Adrenal gland (tissue), 12 donors: ENCODE measurements around the gene NOX3. TPM values are rescaled to one million over a fixed set of nuclear protein-coding genes. Genes with fewer than 3 reads are reported as not detected.

Experiments used
- DNase-seq, 7 donors: peaks; one replicate each; pipeline ENCODE4 v3.0.0-alpha.2; 2019 to 2020
- H3K27ac ChIP-seq, 5 donors: fragments of 200-600 bp; sonication (generic) in 4 of 5; 1 replicate in 3 of 5; 2 replicates in 2 of 5; pipeline versions ENCODE4 v1.5.1 to v1.8.0; 2016 to 2020; ENCODE audit warnings: mild to moderate bottlenecking in 1 of 5
- H3K27me3 ChIP-seq: fragments of 200-600 bp; 2 replicates; pipeline ENCODE4 v1.8.0; 2021
- H3K36me3 ChIP-seq, 2 donors: fragments of 200-600 bp; replicated peaks in 1 of 2; 1 replicate in 1 of 2; 2 replicates in 1 of 2; pipeline versions ENCODE4 v1.5.1 to v1.8.0; 2018 to 2022
- H3K4me1 ChIP-seq, 2 donors: fragments of 200-600 bp; replicated peaks in 1 of 2; 1 replicate in 1 of 2; 2 replicates in 1 of 2; pipeline versions ENCODE4 v1.5.1 to v1.8.0; 2018 to 2021
- H3K4me3 ChIP-seq, 4 donors: fragments of 200-600 bp; sonication (generic) in 3 of 4; one replicate each; pipeline ENCODE4 v1.5.1; 2016 to 2018
- H3K9me3 ChIP-seq, 3 donors: fragments of 200-600 bp; sonication (generic) in 1 of 3; replicated peaks in 1 of 3; 1 replicate in 2 of 3; 2 replicates in 1 of 3; pipeline versions ENCODE4 v1.5.1 to v1.8.0; 2016 to 2021
- POLR2A ChIP-seq, 2 donors: fragments of 450-650 bp; IDR thresholded peaks; one replicate each; pipeline ENCODE4 v1.6.1; 2017; ENCODE audit warnings: antibody characterized with exemption in 2 of 2, mild to moderate bottlenecking in 2 of 2, moderate library complexity in 1 of 2
- WGBS, 4 donors: extraction: QIAGEN DNeasy Blood & Tissue Kit in 2 of 4; methylation state at CpG; one replicate each; pipeline versions ENCODE4 v1.1.5 to v1.1.7; 2013 to 2017; 5-methylcytosine and 5-hydroxymethylcytosine counted together
- intact Hi-C, 2 donors: fragments of 100-400 bp; cut with DNase I; formaldehyde crosslinking; loops; one replicate each; pipeline versions ENCODE4 v1.14.1 to v1.15.0; 2022 to 2023
- polyA plus RNA-seq, 3 donors: library from polyadenylated mRNA; stranded (reverse); fragments of 200-250 nt in 2 of 3; fragments of 350-450 nt in 1 of 3; fragmentation: Illumina TruSeq in 1 of 3; extraction: RNeasy Lipid Tissue Mini Kit (QIAGEN cat#74804) in 1 of 3; gene quantifications; one replicate each; pipeline ENCODE4 v1.2.3, GENCODE V29; 2013 to 2014
- total RNA-seq, 9 donors: library from RNA; depleted of rRNA in 4 of 9; stranded (reverse); fragments of >200 nt in 4 of 9; fragments of 120-200 nt in 1 of 9; fragmentation: NEBNext Ultra II Directional in 1 of 9; extraction: Animal tissue kit (Norgen Biotek cat#: 25700) in 1 of 9; gene quantifications; one replicate each; pipeline versions ENCODE4 v1.1.0 to v1.2.4, GENCODE V29; 2013 to 2023
- TF ChIP-seq, protein P1 (sequence below), 6 experiments: fragments of 450-650 bp in 4 of 6; fragments of 200-600 bp in 2 of 6; sonication (generic) in 1 of 6; IDR thresholded peaks; 1 replicate in 5 of 6; 2 replicates in 1 of 6; pipeline versions ENCODE4 v1.5.1 to v1.8.0; 2016 to 2021; ENCODE audit warnings: antibody characterized with exemption in 6 of 6, mild to moderate bottlenecking in 2 of 6, moderate library complexity in 1 of 6
- donor health status: healthy with polysubstance abuse.
- donor health status: Bipolar disorder and iron deficiency.
- donor health status: DM: yes; HTN: yes; CAD: no.
- donor health status: DM: no; HTN: no; CAD: no.
- donor health status: DM: no; HTN: no; CAD: no.
- donor health status: DM: yes; HTN: yes; CAD: no.

The NOX3 gene
- total and polyA plus RNA-seq, 12 donors: 0.11 to 0.24 TPM; not detected in 10

DNA sequence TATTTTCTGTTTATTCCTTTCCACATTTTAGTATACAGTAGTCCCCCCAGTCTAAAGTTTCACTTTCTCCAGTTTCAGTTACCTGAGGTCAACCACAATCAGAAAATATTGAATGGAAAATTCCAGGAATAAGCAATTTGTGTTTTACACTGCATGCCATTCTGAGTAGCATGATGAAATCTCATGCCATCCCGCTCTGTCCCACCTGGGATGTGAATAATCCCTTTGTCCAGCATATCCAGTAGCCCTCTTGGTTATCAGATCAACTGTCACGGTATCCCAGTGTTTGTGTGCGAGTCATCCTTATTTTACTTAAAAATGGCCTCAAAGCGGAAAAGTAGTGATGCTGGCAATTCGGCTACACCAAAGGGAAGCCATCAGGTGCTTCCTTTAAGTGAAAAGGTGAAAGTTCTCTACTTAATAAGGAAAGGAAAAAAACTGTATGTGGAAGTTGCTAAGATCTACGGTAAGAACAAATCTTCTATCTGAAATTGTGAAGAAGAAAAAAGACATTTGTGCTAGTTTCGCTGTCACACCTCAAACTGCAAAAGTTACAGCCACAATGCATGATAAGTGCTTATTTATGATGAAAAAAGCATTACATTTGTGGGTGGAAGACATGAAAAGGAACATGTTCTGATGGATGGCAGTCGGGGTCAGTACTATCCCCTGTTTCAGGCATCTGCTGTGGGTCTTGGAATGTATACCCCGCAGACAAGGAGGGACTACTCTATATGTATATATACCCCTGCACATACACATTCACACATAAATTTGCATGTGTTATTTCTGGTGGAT is 11.3 kb downstream of the NOX3 start:
- H3K4me3 ChIP-seq: no peak overlapping the region
- H3K4me1 ChIP-seq: peaks cover 10 to 11% of the 10 kb centered on the region in 2 donors
- intact Hi-C loops: no loop called here

DNA sequence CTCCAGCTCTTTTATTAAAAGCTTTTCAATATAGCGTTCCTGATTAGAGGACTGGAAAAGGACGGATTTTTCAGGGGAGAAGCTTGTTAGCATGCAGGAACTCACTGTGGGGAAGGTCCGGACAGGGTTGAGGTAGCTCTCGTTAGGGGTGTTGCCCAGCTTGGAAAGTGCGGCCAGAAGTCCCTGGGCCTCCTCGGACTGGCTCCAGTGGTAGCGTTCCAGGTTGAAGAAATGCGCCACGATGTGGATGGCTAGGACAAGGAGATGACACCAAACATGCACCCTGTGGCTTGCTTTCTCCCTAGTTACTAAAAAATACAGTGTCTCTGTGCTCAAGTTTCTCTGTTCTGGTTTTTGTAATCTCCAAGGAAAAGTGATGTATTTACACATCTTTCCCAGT is 12.5 kb downstream of the NOX3 start:
- H3K4me3 ChIP-seq: no peak overlapping the region
- TF ChIP-seq POLR2A (IDR thresholded peaks at IDR 0.05): no peak
- TF ChIP-seq, protein P1, sequence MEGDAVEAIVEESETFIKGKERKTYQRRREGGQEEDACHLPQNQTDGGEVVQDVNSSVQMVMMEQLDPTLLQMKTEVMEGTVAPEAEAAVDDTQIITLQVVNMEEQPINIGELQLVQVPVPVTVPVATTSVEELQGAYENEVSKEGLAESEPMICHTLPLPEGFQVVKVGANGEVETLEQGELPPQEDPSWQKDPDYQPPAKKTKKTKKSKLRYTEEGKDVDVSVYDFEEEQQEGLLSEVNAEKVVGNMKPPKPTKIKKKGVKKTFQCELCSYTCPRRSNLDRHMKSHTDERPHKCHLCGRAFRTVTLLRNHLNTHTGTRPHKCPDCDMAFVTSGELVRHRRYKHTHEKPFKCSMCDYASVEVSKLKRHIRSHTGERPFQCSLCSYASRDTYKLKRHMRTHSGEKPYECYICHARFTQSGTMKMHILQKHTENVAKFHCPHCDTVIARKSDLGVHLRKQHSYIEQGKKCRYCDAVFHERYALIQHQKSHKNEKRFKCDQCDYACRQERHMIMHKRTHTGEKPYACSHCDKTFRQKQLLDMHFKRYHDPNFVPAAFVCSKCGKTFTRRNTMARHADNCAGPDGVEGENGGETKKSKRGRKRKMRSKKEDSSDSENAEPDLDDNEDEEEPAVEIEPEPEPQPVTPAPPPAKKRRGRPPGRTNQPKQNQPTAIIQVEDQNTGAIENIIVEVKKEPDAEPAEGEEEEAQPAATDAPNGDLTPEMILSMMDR (IDR thresholded peaks at IDR 0.05): no peak
- no peak for DNase-seq
- intact Hi-C loops: no loop called here
- H3K27ac ChIP-seq: no peak overlapping the region
- H3K4me1 ChIP-seq: peaks cover 0 to under 1% of the 10 kb centered on the region in 2 donors
- WGBS, 4 donors: 81 to 94% (median 92%) methylated on average over 9 of the region's 9 CpGs
- no peaks in the 10 kb centered on the region for H3K27me3 ChIP-seq
- H3K36me3 ChIP-seq: no peaks in the 10 kb centered on the region
- no peaks in the 10 kb centered on the region for H3K9me3 ChIP-seq

More for the DNA sequence above, 11.3 kb downstream of the NOX3 start:
- TF ChIP-seq, protein P1 (IDR thresholded peaks at IDR 0.05): no peak
- TF ChIP-seq POLR2A (IDR thresholded peaks at IDR 0.05): no peak
- no peaks in the 10 kb centered on the region for H3K9me3 ChIP-seq
- no peaks in the 10 kb centered on the region for H3K27me3 ChIP-seq
- DNase-seq: no peak
- H3K27ac ChIP-seq: no peak overlapping the region
- WGBS, 4 donors: 85 to 95% (median 89%) methylated on average over 9 of the region's 9 CpGs
- no peaks in the 10 kb centered on the region for H3K36me3 ChIP-seq

DNA sequence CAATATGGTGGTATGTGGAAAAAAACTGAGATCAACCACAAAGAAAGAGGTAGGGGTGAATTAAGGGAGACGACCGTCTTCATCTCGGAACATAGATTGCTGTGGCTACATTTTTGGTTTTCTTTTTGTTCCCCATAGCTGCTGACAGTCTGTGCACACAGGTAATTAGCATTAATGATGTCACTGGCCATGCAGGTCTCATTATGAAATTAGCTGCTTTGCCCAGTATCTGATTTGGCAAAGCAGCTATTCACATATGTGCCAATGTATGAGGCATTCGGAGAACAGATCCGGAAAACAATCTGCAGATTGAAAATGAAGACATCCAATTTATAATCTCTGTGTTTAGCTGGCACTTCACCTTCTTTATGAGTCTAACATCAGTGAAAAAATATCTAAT is 13.1 kb downstream of the NOX3 start:
- no peak for DNase-seq
- 88 to 94% (median 90%) methylated on average over 5 of the region's 5 CpGs for WGBS, 4 donors
- TF ChIP-seq, protein P1 (IDR thresholded peaks at IDR 0.05): no peak
- no peak for TF ChIP-seq POLR2A (IDR thresholded peaks at IDR 0.05)
- Histone ChIP-seq H3K9me3 (no peaks in the 10 kb centered on the region), H3K27me3 (no peaks in the 10 kb centered on the region), H3K36me3 (no peaks in the 10 kb centered on the region), H3K4me3 (no peak overlapping the region), H3K27ac (no peak overlapping the region), H3K4me1 (peaks cover 3 to 5% of the 10 kb centered on the region in 2 donors)
- intact Hi-C loops: no loop called here

DNA sequence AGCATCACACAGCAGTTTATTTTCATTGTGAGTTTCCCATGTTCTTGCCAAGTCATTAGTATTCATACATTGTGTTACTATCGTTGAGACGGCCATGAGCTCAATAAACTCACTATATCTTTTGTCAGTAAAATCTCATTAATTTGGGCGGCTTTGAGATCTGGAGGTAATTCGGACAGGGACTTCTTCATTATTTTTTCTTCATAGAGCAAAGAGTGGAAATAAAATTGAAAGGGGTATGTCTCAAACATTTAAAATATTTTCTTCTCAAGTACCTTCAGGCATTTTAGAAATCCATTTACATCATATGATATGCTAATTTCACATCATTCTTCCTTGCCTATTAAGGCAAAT is 14.6 kb downstream of the NOX3 start:
- Histone ChIP-seq H3K27ac (no peak overlapping the region), H3K4me1 (peaks cover 14% of the 10 kb centered on the region in 2 donors), H3K4me3 (no peak overlapping the region), H3K27me3 (no peaks in the 10 kb centered on the region), H3K36me3 (no peaks in the 10 kb centered on the region), H3K9me3 (no peaks in the 10 kb centered on the region)
- intact Hi-C loops: no loop called here
- 47 to 83% (median 73%) methylated on average over 4 of the region's 4 CpGs for WGBS, 4 donors
- TF ChIP-seq, protein P1 (IDR thresholded peaks at IDR 0.05): no peak
- TF ChIP-seq POLR2A (IDR thresholded peaks at IDR 0.05): no peak
- DNase-seq: no peak
